Measurements from ENCODE around the gene PNRC2. TPM values are rescaled to one million over a fixed set of nuclear protein-coding genes. Genes with fewer than 3 reads are reported as not detected.

PNRC2 gene
- total and polyA plus RNA-seq, 2 of the 13 experiments (the other 11 are each of a cell fraction or from before 2014, with no cell fraction given): 74.9 to 97.5 TPM

DNA sequence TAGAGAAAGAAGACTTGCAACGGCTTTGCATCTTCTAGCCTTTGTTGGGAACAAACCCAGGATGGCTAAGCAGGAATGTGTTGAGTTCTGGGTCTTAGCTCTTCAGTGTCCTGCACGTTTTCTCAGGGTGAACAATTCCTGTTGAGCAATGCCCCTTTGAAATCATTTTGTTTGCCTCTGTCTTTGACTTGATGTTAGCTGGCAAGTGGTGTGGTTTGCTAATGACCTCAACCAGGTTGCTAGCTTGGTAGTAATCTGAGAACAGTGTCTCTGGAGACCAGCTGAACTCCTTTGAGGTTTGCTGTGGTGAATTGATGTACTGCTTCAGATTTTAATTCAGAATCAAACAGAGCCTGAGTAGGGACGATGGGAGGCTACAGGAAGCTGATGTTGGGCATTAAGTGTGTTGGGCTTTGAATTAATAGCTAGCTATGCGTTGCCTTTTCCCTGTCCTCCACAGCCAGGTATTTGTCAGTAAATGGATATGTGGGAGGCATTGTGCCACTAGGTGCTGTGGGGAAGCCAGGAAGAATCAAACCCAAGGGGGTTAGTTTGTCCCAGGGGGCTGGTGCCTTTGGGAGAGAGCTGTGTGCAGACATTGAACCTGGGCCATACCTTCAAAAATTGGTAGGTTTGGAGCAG is 43.8 kb downstream of the PNRC2 start (continued):
- TF ChIP-seq, protein P1, sequence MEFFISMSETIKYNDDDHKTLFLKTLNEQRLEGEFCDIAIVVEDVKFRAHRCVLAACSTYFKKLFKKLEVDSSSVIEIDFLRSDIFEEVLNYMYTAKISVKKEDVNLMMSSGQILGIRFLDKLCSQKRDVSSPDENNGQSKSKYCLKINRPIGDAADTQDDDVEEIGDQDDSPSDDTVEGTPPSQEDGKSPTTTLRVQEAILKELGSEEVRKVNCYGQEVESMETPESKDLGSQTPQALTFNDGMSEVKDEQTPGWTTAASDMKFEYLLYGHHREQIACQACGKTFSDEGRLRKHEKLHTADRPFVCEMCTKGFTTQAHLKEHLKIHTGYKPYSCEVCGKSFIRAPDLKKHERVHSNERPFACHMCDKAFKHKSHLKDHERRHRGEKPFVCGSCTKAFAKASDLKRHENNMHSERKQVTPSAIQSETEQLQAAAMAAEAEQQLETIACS (CRISPR knock-in tag; IDR thresholded peaks at IDR 0.05): no peak
- TF ChIP-seq ZNF609 (CRISPR knock-in tag; IDR thresholded peaks at IDR 0.05; ENCODE audit: borderline replicate concordance): 0 out of 2 replicates have a peak, but pooled peaks have one; percentile 38
- TF ChIP-seq, protein P2, sequence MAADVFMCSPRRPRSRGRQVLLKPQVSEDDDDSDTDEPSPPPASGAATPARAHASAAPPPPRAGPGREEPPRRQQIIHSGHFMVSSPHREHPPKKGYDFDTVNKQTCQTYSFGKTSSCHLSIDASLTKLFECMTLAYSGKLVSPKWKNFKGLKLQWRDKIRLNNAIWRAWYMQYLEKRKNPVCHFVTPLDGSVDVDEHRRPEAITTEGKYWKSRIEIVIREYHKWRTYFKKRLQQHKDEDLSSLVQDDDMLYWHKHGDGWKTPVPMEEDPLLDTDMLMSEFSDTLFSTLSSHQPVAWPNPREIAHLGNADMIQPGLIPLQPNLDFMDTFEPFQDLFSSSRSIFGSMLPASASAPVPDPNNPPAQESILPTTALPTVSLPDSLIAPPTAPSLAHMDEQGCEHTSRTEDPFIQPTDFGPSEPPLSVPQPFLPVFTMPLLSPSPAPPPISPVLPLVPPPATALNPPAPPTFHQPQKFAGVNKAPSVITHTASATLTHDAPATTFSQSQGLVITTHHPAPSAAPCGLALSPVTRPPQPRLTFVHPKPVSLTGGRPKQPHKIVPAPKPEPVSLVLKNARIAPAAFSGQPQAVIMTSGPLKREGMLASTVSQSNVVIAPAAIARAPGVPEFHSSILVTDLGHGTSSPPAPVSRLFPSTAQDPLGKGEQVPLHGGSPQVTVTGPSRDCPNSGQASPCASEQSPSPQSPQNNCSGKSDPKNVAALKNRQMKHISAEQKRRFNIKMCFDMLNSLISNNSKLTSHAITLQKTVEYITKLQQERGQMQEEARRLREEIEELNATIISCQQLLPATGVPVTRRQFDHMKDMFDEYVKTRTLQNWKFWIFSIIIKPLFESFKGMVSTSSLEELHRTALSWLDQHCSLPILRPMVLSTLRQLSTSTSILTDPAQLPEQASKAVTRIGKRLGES (CRISPR knock-in tag; IDR thresholded peaks at IDR 0.05; ENCODE audit: borderline replicate concordance): no peak
- no peak for TF ChIP-seq ELK4 (CRISPR knock-in tag; IDR thresholded peaks at IDR 0.05; ENCODE audit: borderline replicate concordance)
- peak; percentile 59; the same call in 1 of the 2 replicates for TF ChIP-seq TFAP4 (IDR thresholded peaks at IDR 0.05; ENCODE audit: borderline replicate concordance, low read depth)
- TF ChIP-seq ZNF558 (CRISPR knock-in tag; IDR thresholded peaks at IDR 0.05; ENCODE audit: borderline replicate concordance): no peak
- TF ChIP-seq, protein P3, sequence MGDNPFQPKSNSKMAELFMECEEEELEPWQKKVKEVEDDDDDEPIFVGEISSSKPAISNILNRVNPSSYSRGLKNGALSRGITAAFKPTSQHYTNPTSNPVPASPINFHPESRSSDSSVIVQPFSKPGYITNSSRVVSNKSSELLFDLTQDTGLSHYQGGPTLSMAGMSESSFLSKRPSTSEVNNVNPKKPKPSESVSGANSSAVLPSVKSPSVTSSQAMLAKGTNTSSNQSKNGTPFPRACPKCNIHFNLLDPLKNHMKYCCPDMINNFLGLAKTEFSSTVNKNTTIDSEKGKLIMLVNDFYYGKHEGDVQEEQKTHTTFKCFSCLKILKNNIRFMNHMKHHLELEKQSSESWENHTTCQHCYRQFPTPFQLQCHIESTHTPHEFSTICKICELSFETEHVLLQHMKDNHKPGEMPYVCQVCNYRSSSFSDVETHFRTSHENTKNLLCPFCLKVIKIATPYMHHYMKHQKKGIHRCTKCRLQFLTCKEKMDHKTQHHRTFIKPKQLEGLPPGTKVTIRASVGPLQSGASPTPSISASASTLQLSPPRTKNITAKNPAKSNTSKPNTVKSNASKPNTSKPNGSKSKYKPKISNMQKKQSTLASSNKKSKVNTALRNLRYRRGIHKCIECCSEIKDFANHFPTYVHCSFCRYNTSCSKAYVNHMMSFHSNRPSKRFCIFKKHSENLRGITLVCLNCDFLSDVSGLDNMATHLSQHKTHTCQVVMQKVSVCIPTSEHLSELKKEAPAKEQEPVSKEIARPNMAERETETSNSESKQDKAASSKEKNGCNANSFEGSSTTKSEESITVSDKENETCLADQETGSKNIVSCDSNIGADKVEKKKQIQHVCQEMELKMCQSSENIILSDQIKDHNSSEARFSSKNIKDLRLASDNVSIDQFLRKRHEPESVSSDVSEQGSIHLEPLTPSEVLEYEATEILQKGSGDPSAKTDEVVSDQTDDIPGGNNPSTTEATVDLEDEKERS (CRISPR knock-in tag; IDR thresholded peaks at IDR 0.05): no peak
- TF ChIP-seq, protein P4, sequence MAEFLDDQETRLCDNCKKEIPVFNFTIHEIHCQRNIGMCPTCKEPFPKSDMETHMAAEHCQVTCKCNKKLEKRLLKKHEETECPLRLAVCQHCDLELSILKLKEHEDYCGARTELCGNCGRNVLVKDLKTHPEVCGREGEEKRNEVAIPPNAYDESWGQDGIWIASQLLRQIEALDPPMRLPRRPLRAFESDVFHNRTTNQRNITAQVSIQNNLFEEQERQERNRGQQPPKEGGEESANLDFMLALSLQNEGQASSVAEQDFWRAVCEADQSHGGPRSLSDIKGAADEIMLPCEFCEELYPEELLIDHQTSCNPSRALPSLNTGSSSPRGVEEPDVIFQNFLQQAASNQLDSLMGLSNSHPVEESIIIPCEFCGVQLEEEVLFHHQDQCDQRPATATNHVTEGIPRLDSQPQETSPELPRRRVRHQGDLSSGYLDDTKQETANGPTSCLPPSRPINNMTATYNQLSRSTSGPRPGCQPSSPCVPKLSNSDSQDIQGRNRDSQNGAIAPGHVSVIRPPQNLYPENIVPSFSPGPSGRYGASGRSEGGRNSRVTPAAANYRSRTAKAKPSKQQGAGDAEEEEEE (CRISPR knock-in tag; IDR thresholded peaks at IDR 0.05; ENCODE audit: borderline replicate concordance): no peak
- TF ChIP-seq RCOR2 (CRISPR knock-in tag; IDR thresholded peaks at IDR 0.05): no peak
- no peak for TF ChIP-seq ZNF460 (CRISPR knock-in tag; IDR thresholded peaks at IDR 0.05; ENCODE audit: borderline replicate concordance)
